Caco-2 (cell line): ENCODE data around the gene RSRP1. TPM values are rescaled to one million over a fixed set of nuclear protein-coding genes. Genes with fewer than 3 reads are reported as not detected.
"Not testable (repeated sequence)": the region's sequence is repeated elsewhere in the genome, so short reads cannot be mapped to it uniquely, and the experiment has no call there.

Experiments
- BruUV-seq: library from RNA; stranded (reverse); fragments of 400-500 nt; replicated peaks from 2 replicates; lab custom pipeline; 2021; lab: Mats Ljungman, UMichigan
- CTCF ChIA-PET: fragments of 300-600 bp; sonication (Branson Sonifier 250); formaldehyde crosslinking; loops from one replicate; lab custom pipeline; 2022; ENCODE audit warnings: antibody characterized with exemption; lab: Charles Lee
- POLR2A ChIA-PET: fragments of 300-600 bp; sonication (Branson Sonifier 250); formaldehyde crosslinking; loops from one replicate; lab custom pipeline; 2022; ENCODE audit warnings: antibody characterized with exemption; lab: Charles Lee
- DNase-seq, 2 experiments: peaks; one replicate each; pipeline versions ENCODE4 v3.0.0 to v3.0.0-alpha.2; 2020 to 2022
- H3K27me3 ChIP-seq: replicated peaks from 2 replicates; pipeline ENCODE4 v1.6.0; 2011; ENCODE audit warnings: low read length; ENCODE audit not compliant: control insufficient read depth, insufficient read depth
- H3K36me3 ChIP-seq: 2 replicates; pipeline ENCODE4 v1.5.1; 2011; ENCODE audit warnings: low read length; ENCODE audit not compliant: control insufficient read depth, insufficient read depth
- H3K4me1 ChIP-seq: fragments of 250-450 bp; sonication (Bioruptor Pico); 2 replicates; pipeline ENCODE4 v1.5.1; 2020; ENCODE audit warnings: mild to moderate bottlenecking
- H3K4me3 ChIP-seq: 2 replicates; pipeline ENCODE4 v1.5.1; 2011; ENCODE audit warnings: low read depth, mild to moderate bottlenecking, control low read depth, low read length
- H3K9me3 ChIP-seq: fragments of 250-450 bp; sonication (Bioruptor Pico); 2 replicates; pipeline ENCODE4 v1.5.1; 2020; ENCODE audit warnings: mild to moderate bottlenecking, moderate library complexity
- H3K27ac Mint-ChIP-seq: one replicate; pipeline ENCODE4 v1.8.0; 2022; ENCODE audit warnings: mixed read lengths; ENCODE audit not compliant: unreplicated experiment
- H3K27me3 Mint-ChIP-seq: one replicate; pipeline ENCODE4 v1.8.0; 2022; ENCODE audit warnings: mixed read lengths; ENCODE audit not compliant: insufficient read depth, unreplicated experiment
- H3K36me3 Mint-ChIP-seq: one replicate; pipeline ENCODE4 v1.8.0; 2022; ENCODE audit warnings: mild to moderate bottlenecking, mixed read lengths; ENCODE audit not compliant: insufficient read depth, unreplicated experiment
- H3K4me1 Mint-ChIP-seq: one replicate; pipeline ENCODE4 v1.8.0; 2022; ENCODE audit warnings: low read depth, mixed read lengths; ENCODE audit not compliant: unreplicated experiment
- H3K4me3 Mint-ChIP-seq: one replicate; pipeline ENCODE4 v1.8.0; 2022; ENCODE audit warnings: mild to moderate bottlenecking, moderate library complexity, mixed read lengths; ENCODE audit not compliant: unreplicated experiment
- H3K9me3 Mint-ChIP-seq: one replicate; pipeline ENCODE4 v1.8.0; 2022; ENCODE audit warnings: mixed read lengths; ENCODE audit not compliant: unreplicated experiment
- intact Hi-C: fragments of 100-400 bp; cut with micrococcal nuclease; formaldehyde crosslinking; loops from one replicate; pipeline ENCODE4 v1.10.0; 2022; ENCODE audit not compliant: unreplicated experiment
- total RNA-seq: library from RNA; stranded (reverse); gene quantifications from 2 replicates; pipeline ENCODE4 v1.2.3, GENCODE V29; 2022
- TF ChIP-seq, protein P1 (sequence below), 2 experiments: fragments of 200-600 bp in 1 of 2; IDR thresholded peaks; 1 replicate in 1 of 2; 2 replicates in 1 of 2; pipeline versions ENCODE4 v1.5.1 to v1.8.0; 2011 to 2022; ENCODE audit warnings: antibody characterized with exemption in 1 of 2, control low read depth in 1 of 2, inconsistent platforms in 1 of 2, low read depth in 1 of 2, low read length in 1 of 2, mild to moderate bottlenecking in 1 of 2, moderate library complexity in 1 of 2; ENCODE audit not compliant: insufficient read depth in 1 of 2, severe bottlenecking in 1 of 2, unreplicated experiment in 1 of 2

Gene RSRP1
- total RNA-seq, 1 experiment from 2014 or later: 61.1 TPM

DNA sequence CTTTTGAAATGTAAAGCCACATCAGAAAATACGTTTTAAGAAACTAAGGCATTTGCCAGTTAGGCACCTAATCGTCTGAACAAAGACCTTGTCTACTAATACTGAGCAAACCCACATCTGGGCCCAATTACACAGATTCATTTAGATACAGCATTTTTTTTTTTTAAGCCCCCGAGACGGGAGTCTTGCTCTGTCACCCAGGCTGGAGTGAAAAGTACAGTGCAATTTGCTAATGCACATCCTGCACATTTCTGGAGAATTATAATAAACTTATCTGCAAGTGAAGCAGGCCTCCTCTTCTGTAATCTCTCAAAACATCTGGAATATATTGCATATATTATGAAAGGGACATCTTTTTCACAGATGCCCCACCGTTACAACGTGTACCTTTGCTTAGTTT lies 3.3 kb downstream of the RSRP1 start:
- Mint-ChIP-seq H3K4me3 (no peak overlapping the region), H3K36me3 (peaks cover 83% of the 10 kb centered on the region), H3K9me3 (no peaks in the 10 kb centered on the region), H3K27me3 (no peaks in the 10 kb centered on the region), H3K4me1 (no peaks in the 10 kb centered on the region), H3K27ac (no peak overlapping the region)
- no peaks in the 10 kb centered on the region for H3K9me3 ChIP-seq
- no peaks in the 10 kb centered on the region; the same call in 1 of the 2 replicates for H3K36me3 ChIP-seq
- TF ChIP-seq, protein P1, sequence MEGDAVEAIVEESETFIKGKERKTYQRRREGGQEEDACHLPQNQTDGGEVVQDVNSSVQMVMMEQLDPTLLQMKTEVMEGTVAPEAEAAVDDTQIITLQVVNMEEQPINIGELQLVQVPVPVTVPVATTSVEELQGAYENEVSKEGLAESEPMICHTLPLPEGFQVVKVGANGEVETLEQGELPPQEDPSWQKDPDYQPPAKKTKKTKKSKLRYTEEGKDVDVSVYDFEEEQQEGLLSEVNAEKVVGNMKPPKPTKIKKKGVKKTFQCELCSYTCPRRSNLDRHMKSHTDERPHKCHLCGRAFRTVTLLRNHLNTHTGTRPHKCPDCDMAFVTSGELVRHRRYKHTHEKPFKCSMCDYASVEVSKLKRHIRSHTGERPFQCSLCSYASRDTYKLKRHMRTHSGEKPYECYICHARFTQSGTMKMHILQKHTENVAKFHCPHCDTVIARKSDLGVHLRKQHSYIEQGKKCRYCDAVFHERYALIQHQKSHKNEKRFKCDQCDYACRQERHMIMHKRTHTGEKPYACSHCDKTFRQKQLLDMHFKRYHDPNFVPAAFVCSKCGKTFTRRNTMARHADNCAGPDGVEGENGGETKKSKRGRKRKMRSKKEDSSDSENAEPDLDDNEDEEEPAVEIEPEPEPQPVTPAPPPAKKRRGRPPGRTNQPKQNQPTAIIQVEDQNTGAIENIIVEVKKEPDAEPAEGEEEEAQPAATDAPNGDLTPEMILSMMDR (IDR thresholded peaks at IDR 0.05; ENCODE audit: insufficient read depth in 1 of 2, low read depth in 1 of 2, low read length in 1 of 2, severe bottlenecking in 1 of 2, unreplicated experiment in 1 of 2): no peak
- intact Hi-C loops: no loop called here
- ChIA-PET POLR2A (no interaction called here), CTCF (no interaction called here)
- H3K4me3 ChIP-seq: no peak overlapping the region
- no peaks in the 10 kb centered on the region for H3K27me3 ChIP-seq
- no TSS peak for BruUV-seq
- DNase-seq: no peak
- H3K4me1 ChIP-seq: no peaks in the 10 kb centered on the region

DNA sequence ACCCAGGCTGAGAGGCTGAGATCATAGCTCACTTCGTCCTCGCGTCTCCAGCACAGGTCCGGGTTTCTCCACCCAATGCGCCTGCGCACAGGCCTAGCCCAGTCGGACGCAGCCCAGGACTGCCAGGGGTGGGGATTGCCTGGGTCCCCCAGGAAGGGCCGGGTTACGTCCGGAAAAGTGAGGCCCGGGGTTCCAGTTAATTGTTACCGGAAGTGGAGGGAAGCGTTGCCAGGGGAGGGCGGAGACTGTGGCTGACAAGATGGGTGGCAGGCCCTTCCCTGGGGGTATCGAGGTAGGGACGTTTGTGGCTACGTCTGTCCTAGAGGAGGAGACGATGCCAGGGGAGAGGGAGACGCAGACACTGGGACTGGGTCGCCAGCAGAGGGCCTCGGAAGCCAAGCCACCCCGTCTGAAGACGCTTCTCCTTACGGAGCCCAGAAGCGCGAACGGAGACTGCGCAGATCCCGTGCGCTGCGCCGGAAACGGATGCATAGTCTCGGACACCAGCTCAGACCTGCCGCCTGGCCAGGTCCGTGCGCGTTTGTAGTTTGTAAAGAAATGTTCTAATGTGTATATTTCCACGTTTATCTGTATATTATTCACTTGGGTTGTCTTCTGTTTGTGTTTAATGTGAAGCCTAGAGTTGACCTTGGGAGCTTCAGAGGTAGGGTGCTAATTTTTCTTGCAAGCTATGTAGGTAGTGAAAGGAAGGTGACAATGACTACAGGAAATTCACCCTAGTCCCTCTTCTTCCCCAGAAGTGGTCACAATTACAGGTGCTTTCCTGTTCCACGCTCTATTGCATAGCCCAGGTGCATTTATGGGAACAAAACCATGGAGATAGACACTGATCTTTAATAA lies 7.3 kb downstream of the RSRP1 start:
- no peaks in the 10 kb centered on the region for H3K27me3 Mint-ChIP-seq
- H3K27ac Mint-ChIP-seq: no peak overlapping the region
- POLR2A ChIA-PET: no interaction called here
- H3K4me3 ChIP-seq: no peak overlapping the region
- H3K4me1 ChIP-seq: no peaks in the 10 kb centered on the region
- CTCF ChIA-PET: no interaction called here
- H3K9me3 ChIP-seq: no peaks in the 10 kb centered on the region
- peak; percentile 60 to 73 for DNase-seq
- BruUV-seq: no TSS peak
- TF ChIP-seq, protein P1 (IDR thresholded peaks at IDR 0.05; ENCODE audit: insufficient read depth in 1 of 2, low read depth in 1 of 2, low read length in 1 of 2, severe bottlenecking in 1 of 2, unreplicated experiment in 1 of 2): peak; percentile 33 to 49
- no peaks in the 10 kb centered on the region for H3K36me3 ChIP-seq
- peaks cover 54% of the 10 kb centered on the region for H3K36me3 Mint-ChIP-seq
- H3K27me3 ChIP-seq: no peaks in the 10 kb centered on the region
- intact Hi-C loops: no loop called here
- H3K9me3 Mint-ChIP-seq: no peaks in the 10 kb centered on the region
- H3K4me1 Mint-ChIP-seq: no peaks in the 10 kb centered on the region
- peak overlapping the region; percentile 51 for H3K4me3 Mint-ChIP-seq

DNA sequence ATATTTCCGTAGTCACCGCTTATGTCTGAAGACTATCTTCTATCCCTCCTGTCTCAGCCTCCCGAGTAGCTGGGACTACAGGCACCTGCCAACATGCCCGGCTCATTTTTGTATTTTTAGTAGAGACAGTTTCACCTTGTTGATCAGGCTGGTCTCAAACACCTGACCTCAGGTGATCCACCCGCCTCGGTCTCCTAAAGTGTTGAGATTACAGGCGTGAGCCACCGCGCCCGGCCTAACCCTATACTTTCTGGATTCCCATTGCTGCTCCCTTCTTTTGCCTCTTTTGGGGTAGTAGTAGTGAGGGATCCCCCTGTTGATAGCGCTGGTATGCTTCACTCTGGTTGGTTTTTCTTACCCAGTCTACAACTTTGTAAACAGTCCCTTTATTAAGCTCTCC lies 9.2 kb downstream of the RSRP1 start:
- ChIA-PET CTCF (no interaction called here), POLR2A (no interaction called here)
- BruUV-seq: no TSS peak
- Histone ChIP-seq H3K36me3 (no peaks in the 10 kb centered on the region), H3K27me3 (no peaks in the 10 kb centered on the region), H3K4me1 (0 out of 2 replicates have a peak, but pooled peaks cover 2% of the 10 kb centered on the region), H3K9me3 (no peaks in the 10 kb centered on the region), H3K4me3 (no peak overlapping the region)
- TF ChIP-seq, protein P1 (IDR thresholded peaks at IDR 0.05; ENCODE audit: insufficient read depth in 1 of 2, low read depth in 1 of 2, low read length in 1 of 2, severe bottlenecking in 1 of 2, unreplicated experiment in 1 of 2): no peak
- Mint-ChIP-seq H3K9me3 (no peaks in the 10 kb centered on the region), H3K27me3 (no peaks in the 10 kb centered on the region), H3K36me3 (peaks cover 36% of the 10 kb centered on the region), H3K4me3 (no peak overlapping the region), H3K27ac (no peak overlapping the region), H3K4me1 (no peaks in the 10 kb centered on the region)
- intact Hi-C loops: no loop called here
- no peak for DNase-seq

DNA sequence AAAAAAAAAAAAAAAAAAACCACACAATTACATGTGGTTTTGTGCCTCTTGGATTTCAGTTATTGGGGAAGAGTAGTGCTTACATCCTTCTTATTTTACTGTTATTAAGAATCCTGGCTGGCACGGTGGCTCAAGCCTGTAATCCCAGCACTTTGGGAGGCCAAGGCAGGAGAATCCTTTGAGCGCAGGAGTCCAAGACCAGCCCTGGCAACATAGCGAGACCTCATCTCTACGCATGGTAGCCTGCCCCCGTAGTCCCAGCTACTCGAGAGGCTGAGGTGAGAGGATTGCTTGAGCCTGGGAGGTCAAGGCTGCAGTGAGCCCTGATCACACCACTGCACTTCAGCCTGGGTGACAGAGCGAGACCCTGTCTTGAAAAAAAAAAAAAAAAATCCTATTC lies 11.0 kb downstream of the RSRP1 start:
- H3K27me3 ChIP-seq, H3K4me3 Mint-ChIP-seq, intact Hi-C loops, BruUV-seq, H3K9me3 ChIP-seq, DNase-seq, H3K27ac Mint-ChIP-seq, H3K9me3 Mint-ChIP-seq, H3K4me1 ChIP-seq, H3K4me3 ChIP-seq, CTCF ChIA-PET, H3K27me3 Mint-ChIP-seq, POLR2A ChIA-PET, H3K36me3 ChIP-seq, H3K4me1 Mint-ChIP-seq: not testable (repeated sequence)
- H3K36me3 Mint-ChIP-seq: peaks cover 24% of the 10 kb centered on the region

DNA sequence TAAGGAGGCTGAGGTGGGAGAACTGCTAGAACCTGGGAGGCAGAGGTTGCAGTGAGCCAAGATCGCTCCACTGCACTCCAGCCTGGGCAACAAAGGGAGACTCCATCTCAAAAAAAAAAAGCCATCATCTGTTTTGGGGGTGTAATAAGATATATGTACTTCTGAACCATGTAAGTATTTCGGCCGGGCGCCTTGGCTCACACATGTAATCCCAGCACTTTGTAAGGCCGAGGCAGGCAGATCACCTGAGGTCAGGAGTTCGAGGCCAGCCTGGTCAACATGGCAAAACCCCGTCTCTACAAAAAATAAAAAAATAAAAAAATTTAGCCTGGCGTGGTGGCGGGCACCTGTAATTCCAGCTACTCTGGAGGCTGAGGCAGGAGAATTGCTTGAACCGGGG lies 11.8 kb downstream of the RSRP1 start:
- H3K27me3 ChIP-seq, H3K27me3 Mint-ChIP-seq, CTCF ChIA-PET, H3K9me3 ChIP-seq, BruUV-seq, H3K4me3 ChIP-seq, DNase-seq, H3K36me3 ChIP-seq, H3K4me1 Mint-ChIP-seq, H3K27ac Mint-ChIP-seq, H3K4me1 ChIP-seq, intact Hi-C loops, H3K4me3 Mint-ChIP-seq, H3K9me3 Mint-ChIP-seq: not testable (repeated sequence)
- POLR2A ChIA-PET: interaction anchor here (1.0 kb wide), 1 partner anchor 12 kb away, joined by 3 read pairs; the partner anchor contains the start of gene RSRP1
- peaks cover 25% of the 10 kb centered on the region for H3K36me3 Mint-ChIP-seq
